Spleen (tissue), 11 donors: ENCODE measurements around the gene PRKCE. TPM values are rescaled to one million over a fixed set of nuclear protein-coding genes. Genes with fewer than 3 reads are reported as not detected.
A peak's percentile ranks its signal among the peaks of the same experiment; 100 is the strongest.

Experiments used
- DNase-seq: peaks from one replicate; pipeline ENCODE4 v3.0.0-alpha.2; 2020
- H3K27ac ChIP-seq, 8 donors: fragments of 200-600 bp; sonication (generic) in 7 of 8; 1 replicate in 4 of 8; 2 replicates in 4 of 8; pipeline versions ENCODE4 v1.5.0 to v1.8.0; 2016 to 2021; ENCODE audit warnings: inconsistent platforms in 4 of 8, mild to moderate bottlenecking in 4 of 8, moderate library complexity in 1 of 8
- H3K27me3 ChIP-seq, 7 donors: fragments of 200-600 bp; sonication (generic) in 6 of 7; replicated peaks in 1 of 7; 1 replicate in 4 of 7; 2 replicates in 3 of 7; pipeline versions ENCODE4 v1.5.0 to v1.8.0; 2016 to 2021; ENCODE audit warnings: inconsistent platforms in 3 of 7, mild to moderate bottlenecking in 1 of 7
- H3K36me3 ChIP-seq, 6 donors: fragments of 200-600 bp; sonication (generic) in 5 of 6; 1 replicate in 4 of 6; 2 replicates in 2 of 6; pipeline versions ENCODE4 v1.5.0 to v1.8.0; 2016 to 2021; ENCODE audit warnings: inconsistent platforms in 2 of 6
- H3K4me1 ChIP-seq, 6 donors: fragments of 200-600 bp; sonication (generic) in 5 of 6; 1 replicate in 3 of 6; 2 replicates in 3 of 6; pipeline versions ENCODE4 v1.5.0 to v1.8.0; 2016 to 2021; ENCODE audit warnings: inconsistent platforms in 3 of 6
- H3K4me3 ChIP-seq, 8 donors: fragments of 200-600 bp; sonication (generic) in 7 of 8; 1 replicate in 4 of 8; 2 replicates in 4 of 8; pipeline versions ENCODE4 v1.5.0 to v1.8.0; 2016 to 2021; ENCODE audit warnings: inconsistent platforms in 4 of 8, mild to moderate bottlenecking in 4 of 8, moderate library complexity in 2 of 8
- H3K9me3 ChIP-seq, 8 donors: fragments of 200-600 bp; sonication (generic) in 7 of 8; 1 replicate in 4 of 8; 2 replicates in 4 of 8; pipeline versions ENCODE4 v1.5.0 to v1.8.0; 2016 to 2021; ENCODE audit warnings: inconsistent platforms in 4 of 8
- CTCF ChIP-seq, 11 experiments: fragments of 200-600 bp in 7 of 11; fragments of 450-650 bp in 4 of 11; sonication (generic) in 4 of 11; IDR thresholded peaks in 8 of 11; conservative IDR thresholded peaks in 3 of 11; 1 replicate in 7 of 11; 2 replicates in 4 of 11; pipeline versions ENCODE4 v1.4.0 to v1.8.0; 2016 to 2021; ENCODE audit warnings: antibody characterized with exemption in 11 of 11, inconsistent platforms in 4 of 11, mild to moderate bottlenecking in 1 of 11
- POLR2A ChIP-seq, 3 donors: fragments of 450-650 bp; IDR thresholded peaks; one replicate each; pipeline ENCODE4 v1.5.1; 2017; ENCODE audit warnings: antibody characterized with exemption in 3 of 3, mild to moderate bottlenecking in 1 of 3
- POLR2AphosphoS5 ChIP-seq, 3 donors: sonication (generic); formaldehyde crosslinking; IDR thresholded peaks; one replicate each; pipeline ENCODE4 v1.5.1; 2017; ENCODE audit warnings: antibody characterized with exemption in 3 of 3
- WGBS, 5 donors: extraction: QIAGEN DNeasy Blood & Tissue Kit in 3 of 5; methylation state at CpG; one replicate each; pipeline versions ENCODE4 v1.1.5 to v1.1.7; 2013 to 2018; 5-methylcytosine and 5-hydroxymethylcytosine counted together
- intact Hi-C: fragments of 100-400 bp; cut with DNase I; formaldehyde crosslinking; loops from one replicate; pipeline ENCODE4 v1.15.0; 2023; ENCODE audit warnings: low total_unique reads
- polyA plus RNA-seq, 3 donors: library from polyadenylated mRNA; stranded (reverse); fragments of 200-250 nt; gene quantifications; one replicate each; pipeline ENCODE4 v1.2.1, GENCODE V29; 2013
- total RNA-seq, 7 donors: library from RNA; depleted of rRNA in 3 of 7; stranded (reverse); fragments of >200 nt in 3 of 7; fragmentation: NEBNext Ultra II Directional in 4 of 7; extraction: Animal tissue kit (Norgen Biotek cat#: 25700) in 4 of 7; gene quantifications; one replicate each; pipeline versions ENCODE4 v1.1.0 to v1.2.1, GENCODE V29; 2016 to 2021
- donor health status: healthy with polysubstance abuse.
- donor health status: DM: no; HTN: no; CAD: no; lungs with moderate emphysema.
- donor health status: DM: no; HTN: no; CAD: no.
- donor health status: Bipolar disorder and iron deficiency.
- donor health status: healthy.
- donor health status: DM: no; HTN: no; CAD: no.
- donor health status: DM: yes; HTN: yes; CAD: no.

Gene PRKCE
- total and polyA plus RNA-seq, 10 donors: 2.5 to 43.6 (median 18.8) TPM

GRCh38 chr2:45988879-45989278, 337.4 kb downstream of the PRKCE start:
- intact Hi-C loops: no loop called here
- peaks cover 5 to 56% (median 32%) of the 10 kb centered on the region in 6 donors for H3K4me1 ChIP-seq
- WGBS, 5 donors: 93 to 98% (median 96%) methylated on average over 7 of the region's 7 CpGs
- H3K9me3 ChIP-seq: no peaks in the 10 kb centered on the region
- H3K4me3 ChIP-seq: no peak overlapping the region
- H3K27me3 ChIP-seq: no peaks in the 10 kb centered on the region
- DNase-seq: no peak
- peaks cover 0 to 51% (median 0%) of the 10 kb centered on the region in 6 donors for H3K36me3 ChIP-seq
- no peak overlapping the region for H3K27ac ChIP-seq
- no peak for TF ChIP-seq CTCF (IDR thresholded peaks at IDR 0.05 in 8 of 11, conservative IDR thresholded peaks at IDR 0.05 in 3 of 11)
- no peak for TF ChIP-seq POLR2A (IDR thresholded peaks at IDR 0.05)
- TF ChIP-seq POLR2AphosphoS5 (IDR thresholded peaks at IDR 0.05): no peak

DNA sequence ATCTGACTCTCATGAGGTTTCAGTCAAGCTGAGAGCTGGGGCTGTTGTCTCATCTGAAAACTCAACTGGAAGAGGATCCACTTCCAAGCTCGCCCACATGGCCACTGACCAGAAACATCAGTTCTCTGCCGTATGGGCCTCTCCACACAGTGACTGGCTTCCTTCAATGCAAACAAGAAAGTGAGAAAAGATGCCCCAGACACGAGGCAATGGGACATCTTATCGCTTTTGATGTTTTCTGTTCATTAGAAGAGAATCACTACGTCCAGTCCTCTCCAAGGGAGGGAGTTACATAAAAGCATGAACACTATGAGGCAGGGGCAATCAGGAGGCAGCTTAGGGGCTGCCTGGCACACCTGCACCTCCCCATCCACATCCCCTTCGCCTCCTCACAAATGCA, 338.7 kb downstream of the PRKCE start:
- WGBS, 5 donors: 86 to 96% (median 91%) methylated on average over 6 of the region's 6 CpGs
- intact Hi-C loops: no loop called here

DNA sequence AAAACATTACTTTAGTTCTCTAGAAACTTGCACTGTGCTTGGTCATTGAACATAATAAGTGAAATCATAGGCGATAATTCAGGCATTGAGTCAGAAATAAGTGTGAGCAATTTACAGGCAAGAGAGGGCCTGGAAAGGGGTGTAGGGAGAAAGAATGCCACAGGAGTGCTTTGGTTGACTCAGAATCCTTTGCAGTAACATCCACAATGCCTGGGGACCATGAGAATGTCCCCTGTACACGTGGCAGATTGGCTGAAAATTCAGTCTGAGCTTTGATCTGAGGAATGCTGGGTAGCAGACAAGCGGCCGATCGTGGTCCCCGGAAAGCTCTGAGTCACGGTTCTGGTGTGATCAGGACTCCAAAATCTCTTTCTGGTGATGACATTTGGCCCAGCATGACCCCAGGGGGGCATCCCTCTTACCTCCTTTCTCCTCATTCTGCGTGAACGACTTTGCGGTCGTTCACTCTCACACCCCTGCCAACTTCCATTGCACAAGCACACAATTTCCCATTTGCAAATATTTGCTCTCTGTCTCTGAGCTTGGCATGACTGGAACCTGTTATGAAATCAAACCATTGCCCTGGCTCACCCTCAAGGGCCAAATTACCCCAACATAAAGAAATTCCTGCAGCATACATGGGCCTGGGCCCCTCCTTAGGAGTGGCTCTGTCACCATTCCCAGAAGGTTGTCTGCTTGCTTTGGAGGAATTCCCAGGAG, 340.7 kb downstream of the PRKCE start:
- H3K27me3 ChIP-seq: no peaks in the 10 kb centered on the region
- H3K27ac ChIP-seq: no peak overlapping the region
- TF ChIP-seq POLR2A (IDR thresholded peaks at IDR 0.05): no peak
- no peak for TF ChIP-seq CTCF (IDR thresholded peaks at IDR 0.05 in 8 of 11, conservative IDR thresholded peaks at IDR 0.05 in 3 of 11)
- TF ChIP-seq POLR2AphosphoS5 (IDR thresholded peaks at IDR 0.05): no peak
- H3K36me3 ChIP-seq: peaks cover 0 to 36% (median 0%) of the 10 kb centered on the region in 6 donors
- H3K9me3 ChIP-seq: no peaks in the 10 kb centered on the region
- 47 to 91% (median 69%) methylated on average over 11 of the region's 11 CpGs for WGBS, 5 donors
- DNase-seq: no peak
- intact Hi-C loops: no loop called here
- H3K4me1 ChIP-seq: peaks cover 0 to 24% (median 10%) of the 10 kb centered on the region in 6 donors
- H3K4me3 ChIP-seq: no peak overlapping the region

More for the DNA sequence above, 338.7 kb downstream of the PRKCE start:
- TF ChIP-seq POLR2A (IDR thresholded peaks at IDR 0.05): no peak
- no peak for TF ChIP-seq CTCF (IDR thresholded peaks at IDR 0.05 in 8 of 11, conservative IDR thresholded peaks at IDR 0.05 in 3 of 11)
- no peak for TF ChIP-seq POLR2AphosphoS5 (IDR thresholded peaks at IDR 0.05)
- no peak for DNase-seq
- peaks cover 0 to 42% (median 0%) of the 10 kb centered on the region in 6 donors for H3K36me3 ChIP-seq
- no peak overlapping the region for H3K27ac ChIP-seq
- H3K4me3 ChIP-seq: no peak overlapping the region
- no peaks in the 10 kb centered on the region for H3K27me3 ChIP-seq
- no peaks in the 10 kb centered on the region for H3K9me3 ChIP-seq
- peaks cover 5 to 45% (median 24%) of the 10 kb centered on the region in 6 donors for H3K4me1 ChIP-seq

DNA sequence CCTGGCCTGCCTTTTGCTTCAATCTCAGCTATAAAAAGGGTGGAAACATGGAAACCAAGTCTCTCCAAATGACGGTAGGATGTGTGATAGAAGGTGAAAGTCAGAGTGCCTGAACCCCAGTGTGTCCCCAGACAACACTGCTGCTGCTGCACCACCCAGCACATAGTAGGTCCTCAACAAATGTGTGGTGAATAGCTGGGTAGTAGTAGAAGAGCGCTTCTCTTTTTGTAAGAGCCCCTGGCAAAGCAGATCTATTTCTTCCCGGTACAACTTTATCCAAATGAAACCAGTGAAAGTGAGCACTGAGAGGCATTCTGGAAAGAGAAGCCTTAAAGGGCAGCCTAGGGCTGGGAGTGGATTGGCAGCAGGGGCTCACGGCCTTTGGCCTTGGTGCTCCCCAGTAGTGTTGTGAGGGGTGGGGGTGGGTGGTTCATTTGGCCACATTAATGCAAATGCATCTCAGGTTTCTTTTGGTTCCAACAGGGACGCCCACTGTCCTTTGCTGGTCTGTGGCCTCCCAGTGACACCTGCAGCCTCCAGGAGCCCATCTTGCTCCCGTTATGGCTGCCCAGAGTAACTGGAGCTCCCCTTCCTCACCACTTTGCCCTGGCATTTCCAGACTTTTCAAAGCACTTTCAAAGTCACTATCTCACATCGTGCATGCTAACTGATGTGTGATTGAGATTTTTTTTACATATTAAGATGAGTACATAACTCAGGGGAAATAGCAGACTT, 341.4 kb downstream of the PRKCE start:
- TF ChIP-seq POLR2A (IDR thresholded peaks at IDR 0.05): no peak
- TF ChIP-seq POLR2AphosphoS5 (IDR thresholded peaks at IDR 0.05): no peak
- TF ChIP-seq CTCF (IDR thresholded peaks at IDR 0.05 in 8 of 11, conservative IDR thresholded peaks at IDR 0.05 in 3 of 11): no peak
- Histone ChIP-seq H3K4me1 (peaks cover 0 to 21% (median 9%) of the 10 kb centered on the region in 6 donors), H3K27me3 (no peaks in the 10 kb centered on the region), H3K27ac (peak overlapping the region in 1 of 8 donors; percentile 12), H3K36me3 (peaks cover 0 to 30% (median 0%) of the 10 kb centered on the region in 6 donors), H3K4me3 (no peak overlapping the region), H3K9me3 (no peaks in the 10 kb centered on the region)
- DNase-seq: no peak
- intact Hi-C loops: no loop called here
- WGBS, 5 donors: 64 to 76% (median 69%) methylated on average over 7 of the region's 7 CpGs
